Keratinocyte (primary cell): ENCODE data around the gene RPH3AL. TPM values are rescaled to one million over a fixed set of nuclear protein-coding genes. Genes with fewer than 3 reads are reported as not detected.
"Not testable (repeated sequence)": the region's sequence is repeated elsewhere in the genome, so short reads cannot be mapped to it uniquely, and the experiment has no call there.

Experiments
- DNase-seq: peaks from one replicate; pipeline ENCODE4 v3.0.0-alpha.2; 2011; ENCODE audit warnings: low read depth, missing footprints, low spot score
- FAIRE-seq: peaks from 2 replicates; lab custom pipeline; 2011; peaks lifted over from hg19 to GRCh38; lab: Jason Lieb, UNC
- H2AFZ ChIP-seq: 2 replicates; pipeline ENCODE4 v1.6.0; 2012; ENCODE audit warnings: low read length, control low read depth, inconsistent platforms; ENCODE audit not compliant: control insufficient read depth
- H3K27ac ChIP-seq: 2 replicates; pipeline ENCODE4 v1.5.1; 2011; ENCODE audit warnings: low read length; ENCODE audit not compliant: control insufficient read depth, insufficient read depth
- H3K27me3 ChIP-seq: 3 replicates; pipeline ENCODE4 v1.6.0; 2011; ENCODE audit warnings: low read length; ENCODE audit not compliant: control insufficient read depth, insufficient read depth; ENCODE audit errors: extremely low read depth
- H3K36me3 ChIP-seq, 2 experiments: 2 replicates in 1 of 2; 3 replicates in 1 of 2; pipeline ENCODE4 v1.5.1; 2011; ENCODE audit warnings: low read length in 2 of 2, mild to moderate bottlenecking in 1 of 2; ENCODE audit not compliant: control insufficient read depth in 2 of 2, insufficient read depth in 2 of 2; ENCODE audit errors: extremely low read depth in 1 of 2
- H3K4me1 ChIP-seq: 3 replicates; pipeline ENCODE4 v1.5.1; 2011; ENCODE audit warnings: low read length; ENCODE audit not compliant: control insufficient read depth, insufficient read depth; ENCODE audit errors: extremely low read depth
- H3K4me2 ChIP-seq: 3 replicates; pipeline ENCODE4 v1.6.0; 2011; ENCODE audit warnings: low read depth, low read length; ENCODE audit not compliant: control insufficient read depth, insufficient read depth; ENCODE audit errors: extremely low read depth
- H3K4me3 ChIP-seq, 3 experiments: fragments of 200-600 bp in 1 of 3; sonication (generic) in 1 of 3; 2 replicates in 2 of 3; 3 replicates in 1 of 3; pipeline ENCODE4 v1.5.1; 2011 to 2016; ENCODE audit warnings: low read length in 3 of 3, mild to moderate bottlenecking in 3 of 3, control low read depth in 2 of 3, inconsistent platforms in 1 of 3, low read depth in 1 of 3, mixed read lengths in 1 of 3, mixed run types in 1 of 3, moderate library complexity in 1 of 3; ENCODE audit not compliant: control insufficient read depth in 2 of 3, insufficient read depth in 2 of 3; ENCODE audit errors: extremely low read depth in 1 of 3
- H3K79me2 ChIP-seq: 2 replicates; pipeline ENCODE4 v1.6.0; 2012; ENCODE audit warnings: low read length; ENCODE audit not compliant: control insufficient read depth, insufficient read depth
- H3K9ac ChIP-seq: 3 replicates; pipeline ENCODE4 v1.6.0; 2011; ENCODE audit warnings: low read length; ENCODE audit not compliant: control insufficient read depth, insufficient read depth; ENCODE audit errors: extremely low read depth
- H3K9me1 ChIP-seq: 3 replicates; pipeline ENCODE4 v1.6.0; 2011; ENCODE audit warnings: low read length; ENCODE audit not compliant: control insufficient read depth, insufficient read depth; ENCODE audit errors: extremely low read depth
- H3K9me3 ChIP-seq: 2 replicates; pipeline ENCODE4 v1.5.1; 2012; ENCODE audit warnings: low read depth, low read length; ENCODE audit not compliant: control insufficient read depth
- H4K20me1 ChIP-seq: 3 replicates; pipeline ENCODE4 v1.6.0; 2011; ENCODE audit warnings: low read length; ENCODE audit not compliant: control insufficient read depth, insufficient read depth; ENCODE audit errors: extremely low read depth
- EZH2 ChIP-seq: IDR thresholded peaks from one replicate; pipeline ENCODE4 v1.6.1; 2012; ENCODE audit warnings: inconsistent platforms, mild to moderate bottlenecking, low read length, moderate library complexity
- dilution Hi-C: fragments of 300-500 bp; cut with MboI; formaldehyde crosslinking; loops from one replicate; pipeline ENCODE4 v1.7.0; 2020; ENCODE audit warnings: low sequenced_read_pairs; ENCODE audit not compliant: extremely low pct_ligation_motif_present
- polyA plus RNA-seq, 5 experiments: library from polyadenylated mRNA; depleted of rRNA in 3 of 5; stranded (reverse) in 3 of 5; stranded (forward) in 1 of 5; unstranded in 1 of 5; fragments of >200 nt; gene quantifications; 1 replicate in 1 of 5; 2 replicates in 3 of 5; 3 replicates in 1 of 5; pipeline versions ENCODE4 v1.2.1 to v1.2.3, GENCODE V29; 2011 to 2012; ENCODE audit warnings: missing spikeins in 2 of 5, low read depth in 1 of 5, low replicate concordance in 1 of 5
- TF ChIP-seq, protein P1 (sequence below), 3 experiments: IDR thresholded peaks in 1 of 3; conservative IDR thresholded peaks in 1 of 3; optimal IDR thresholded peaks in 1 of 3; 2 replicates in 2 of 3; 3 replicates in 1 of 3; pipeline versions ENCODE3 to v1.5.1; 2011; ENCODE audit warnings: low read length in 3 of 3, mild to moderate bottlenecking in 3 of 3, moderate library complexity in 2 of 3, control low read depth in 1 of 3, inconsistent platforms in 1 of 3; ENCODE audit not compliant: insufficient read depth in 2 of 3; ENCODE audit errors: extremely low read depth in 1 of 3

RPH3AL gene
- polyA plus RNA-seq, 1 donor (not counting 4 experiments of a cell fraction or from before 2014, with no cell fraction given) = 0.31 TPM

GRCh38 chr17:320139-320538 is 32.5 kb downstream of the RPH3AL start:
- Histone ChIP-seq H3K36me3 (no peaks in the 10 kb centered on the region), H3K9me1 (no peaks in the 10 kb centered on the region), H4K20me1 (no peaks in the 10 kb centered on the region), H3K9me3 (peaks cover 4% of the 10 kb centered on the region), H3K4me2 (no peak overlapping the region), H3K79me2 (no peaks in the 10 kb centered on the region), H3K27ac (no peak overlapping the region), H2AFZ (no peak overlapping the region), H3K4me1 (no peaks in the 10 kb centered on the region), H3K4me3 (no peak overlapping the region), H3K27me3 (no peaks in the 10 kb centered on the region), H3K9ac (no peak overlapping the region)
- FAIRE-seq (no peak), DNase-seq (no peak)
- no peak for TF ChIP-seq EZH2
- TF ChIP-seq, protein P1, sequence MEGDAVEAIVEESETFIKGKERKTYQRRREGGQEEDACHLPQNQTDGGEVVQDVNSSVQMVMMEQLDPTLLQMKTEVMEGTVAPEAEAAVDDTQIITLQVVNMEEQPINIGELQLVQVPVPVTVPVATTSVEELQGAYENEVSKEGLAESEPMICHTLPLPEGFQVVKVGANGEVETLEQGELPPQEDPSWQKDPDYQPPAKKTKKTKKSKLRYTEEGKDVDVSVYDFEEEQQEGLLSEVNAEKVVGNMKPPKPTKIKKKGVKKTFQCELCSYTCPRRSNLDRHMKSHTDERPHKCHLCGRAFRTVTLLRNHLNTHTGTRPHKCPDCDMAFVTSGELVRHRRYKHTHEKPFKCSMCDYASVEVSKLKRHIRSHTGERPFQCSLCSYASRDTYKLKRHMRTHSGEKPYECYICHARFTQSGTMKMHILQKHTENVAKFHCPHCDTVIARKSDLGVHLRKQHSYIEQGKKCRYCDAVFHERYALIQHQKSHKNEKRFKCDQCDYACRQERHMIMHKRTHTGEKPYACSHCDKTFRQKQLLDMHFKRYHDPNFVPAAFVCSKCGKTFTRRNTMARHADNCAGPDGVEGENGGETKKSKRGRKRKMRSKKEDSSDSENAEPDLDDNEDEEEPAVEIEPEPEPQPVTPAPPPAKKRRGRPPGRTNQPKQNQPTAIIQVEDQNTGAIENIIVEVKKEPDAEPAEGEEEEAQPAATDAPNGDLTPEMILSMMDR (optimal IDR thresholded peaks at IDR 0.05 in 1 of 3, IDR thresholded peaks at IDR 0.05 in 1 of 3, conservative IDR thresholded peaks at IDR 0.05 in 1 of 3; ENCODE audit: extremely low read depth in 1 of 3, insufficient read depth in 2 of 3, low read length in 3 of 3) = no peak
- dilution Hi-C loops = no loop called here

DNA sequence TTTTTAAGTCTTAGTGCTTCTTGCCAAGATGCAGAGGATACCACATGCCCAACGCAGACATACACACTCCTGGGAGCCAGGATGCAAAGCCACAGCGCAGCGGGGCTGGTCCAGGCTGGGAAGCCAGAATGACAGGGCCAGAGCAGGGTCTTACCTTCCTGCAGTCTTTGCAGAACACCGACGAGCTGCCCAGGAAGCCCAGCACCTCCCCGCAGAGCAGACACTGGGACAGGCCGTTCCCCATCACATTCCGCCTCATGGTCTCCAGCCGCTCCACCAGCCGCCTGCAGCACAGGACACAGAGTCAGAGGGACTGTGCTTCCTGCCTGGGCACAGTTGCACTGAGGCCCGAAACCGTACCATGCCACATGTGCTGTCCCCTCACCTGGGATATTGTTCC is 33.3 kb downstream of the RPH3AL start:
- Histone ChIP-seq H4K20me1 (no peaks in the 10 kb centered on the region), H3K27me3 (no peaks in the 10 kb centered on the region), H3K4me2 (no peak overlapping the region), H3K9ac (no peak overlapping the region), H3K36me3 (no peaks in the 10 kb centered on the region), H2AFZ (no peak overlapping the region), H3K27ac (no peak overlapping the region), H3K9me3 (peaks cover 5% of the 10 kb centered on the region), H3K79me2 (no peaks in the 10 kb centered on the region), H3K4me3 (no peak overlapping the region), H3K4me1 (no peaks in the 10 kb centered on the region), H3K9me1 (no peaks in the 10 kb centered on the region)
- DNase-seq = no peak
- TF ChIP-seq, protein P1 (optimal IDR thresholded peaks at IDR 0.05 in 1 of 3, IDR thresholded peaks at IDR 0.05 in 1 of 3, conservative IDR thresholded peaks at IDR 0.05 in 1 of 3; ENCODE audit: extremely low read depth in 1 of 3, insufficient read depth in 2 of 3, low read length in 3 of 3) = no peak
- TF ChIP-seq EZH2 = no peak
- no peak for FAIRE-seq
- dilution Hi-C loops = no loop called here

GRCh38 chr17:317070-317469 is 35.5 kb downstream of the RPH3AL start:
- H3K4me3 ChIP-seq, H3K9me3 ChIP-seq, H3K27ac ChIP-seq, H3K4me2 ChIP-seq, H3K4me1 ChIP-seq, H3K9ac ChIP-seq, FAIRE-seq, H4K20me1 ChIP-seq, DNase-seq, dilution Hi-C loops, H2AFZ ChIP-seq, H3K9me1 ChIP-seq, H3K27me3 ChIP-seq, H3K36me3 ChIP-seq, H3K79me2 ChIP-seq: not testable (repeated sequence)

DNA sequence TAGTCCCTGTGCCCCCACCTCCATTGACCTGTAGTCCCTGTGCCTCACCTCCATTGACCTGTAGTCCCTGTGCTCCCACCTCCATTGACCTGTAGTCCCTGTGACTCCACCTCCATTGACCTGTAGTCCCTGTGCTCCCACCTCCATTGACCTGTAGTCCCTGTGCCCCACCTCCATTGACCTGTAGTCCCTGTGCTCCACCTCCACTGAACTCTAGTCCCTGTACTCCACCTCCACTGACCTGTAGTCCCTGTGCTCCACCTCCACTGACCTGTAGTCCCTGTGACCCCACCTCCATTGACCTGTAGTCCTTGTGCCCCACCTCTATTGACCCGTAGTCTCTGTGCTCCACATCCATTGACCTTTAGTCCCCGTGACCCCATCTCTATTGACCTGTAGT is 37.2 kb downstream of the RPH3AL start:
- H3K9ac ChIP-seq, H3K4me2 ChIP-seq, H2AFZ ChIP-seq, FAIRE-seq, H3K9me1 ChIP-seq, H3K27ac ChIP-seq, H3K79me2 ChIP-seq, H4K20me1 ChIP-seq, H3K27me3 ChIP-seq, DNase-seq, dilution Hi-C loops, H3K9me3 ChIP-seq, H3K4me3 ChIP-seq, H3K36me3 ChIP-seq, H3K4me1 ChIP-seq: not testable (repeated sequence)
